ENCODE measurements around the gene CACTIN. TPM values are rescaled to one million over a fixed set of nuclear protein-coding genes. Genes with fewer than 3 reads are reported as not detected.

CACTIN gene
- total RNA-seq, 3 donors from 2014 or later (not counting 1 experiment from before 2014, with no cell fraction given) = 33.6 to 42.2 (median 40.8) TPM

GRCh38 chr19:3603121-3603811 lies 23.3 kb downstream of the CACTIN start:
- Mint-ChIP-seq H3K4me3 (no peak overlapping the region), H3K36me3 (no peaks in the 10 kb centered on the region), H3K9me3 (no peaks in the 10 kb centered on the region), H3K4me1 (peaks cover 6 to 13% of the 10 kb centered on the region in 2 donors), H3K27ac (no peak overlapping the region), H3K27me3 (ENCODE audit: low read depth in 2 of 2) (no peaks in the 10 kb centered on the region)
- Histone ChIP-seq H3K4me3 (ENCODE audit: low read length) (no peak overlapping the region), H3K27me3 (ENCODE audit: control insufficient read depth, insufficient read depth, low read length) (no peaks in the 10 kb centered on the region), H3K36me3 (ENCODE audit: control insufficient read depth, insufficient read depth, low read length) (no peaks in the 10 kb centered on the region), H3K9me3 (ENCODE audit: control insufficient read depth, insufficient read depth, low read length) (no peaks in the 10 kb centered on the region), H3K27ac (ENCODE audit: low read length) (no peak overlapping the region), H3K4me1 (ENCODE audit: control insufficient read depth, insufficient read depth, low read length) (peaks cover 43% of the 10 kb centered on the region)
- ATAC-seq (no peak), DNase-seq (no peak)
- WGBS (ENCODE audit: insufficient coverage) = 94% methylated on average over 23 of the region's 23 CpGs
- intact Hi-C loops (cut with micrococcal nuclease) = no loop called here
- no peak for TF ChIP-seq CTCF (IDR thresholded peaks at IDR 0.05)

GRCh38 chr19:3601021-3601420 lies 25.6 kb downstream of the CACTIN start:
- intact Hi-C loops (cut with micrococcal nuclease) = no loop called here
- no peak for ATAC-seq
- DNase-seq = no peak
- Mint-ChIP-seq H3K4me1 (no peaks in the 10 kb centered on the region), H3K27ac (no peak overlapping the region), H3K4me3 (no peak overlapping the region), H3K36me3 (no peaks in the 10 kb centered on the region), H3K27me3 (ENCODE audit: low read depth in 2 of 2) (no peaks in the 10 kb centered on the region), H3K9me3 (no peaks in the 10 kb centered on the region)
- TF ChIP-seq CTCF (IDR thresholded peaks at IDR 0.05) = no peak
- Histone ChIP-seq H3K9me3 (ENCODE audit: control insufficient read depth, insufficient read depth, low read length) (no peaks in the 10 kb centered on the region), H3K4me1 (ENCODE audit: control insufficient read depth, insufficient read depth, low read length) (peaks cover 22% of the 10 kb centered on the region), H3K27me3 (ENCODE audit: control insufficient read depth, insufficient read depth, low read length) (no peaks in the 10 kb centered on the region), H3K27ac (ENCODE audit: low read length) (no peak overlapping the region), H3K36me3 (ENCODE audit: control insufficient read depth, insufficient read depth, low read length) (no peaks in the 10 kb centered on the region), H3K4me3 (ENCODE audit: low read length) (no peak overlapping the region)
- 93% methylated on average over 11 of the region's 12 CpGs for WGBS (ENCODE audit: insufficient coverage)

DNA sequence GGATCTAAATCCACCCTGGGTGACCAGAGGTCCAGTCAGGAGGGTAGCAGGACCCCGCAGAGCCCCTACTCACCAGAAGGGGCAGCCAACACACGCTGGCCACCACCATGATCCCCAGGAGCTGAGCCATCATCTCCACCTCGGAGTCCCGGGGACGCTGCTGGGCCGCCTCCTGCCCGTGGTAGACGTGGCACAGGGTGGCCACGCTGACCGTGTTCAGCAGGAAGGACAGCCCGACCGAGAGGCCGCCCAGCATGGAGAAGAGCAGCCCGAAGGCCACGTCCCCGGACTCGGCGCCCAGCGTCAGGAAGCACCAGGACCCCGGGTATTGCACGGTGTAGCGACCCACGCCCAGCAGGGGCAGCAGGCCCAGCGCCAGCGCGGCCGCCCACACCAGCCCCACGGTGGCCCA lies 26.8 kb downstream of the CACTIN start:
- DNase-seq (no peak), ATAC-seq (no peak)
- intact Hi-C loops (cut with micrococcal nuclease) = no loop called here
- H3K36me3 Mint-ChIP-seq = no peaks in the 10 kb centered on the region
- H3K4me3 Mint-ChIP-seq = no peak overlapping the region
- Histone ChIP-seq H3K36me3 (ENCODE audit: control insufficient read depth, insufficient read depth, low read length) (no peaks in the 10 kb centered on the region), H3K9me3 (ENCODE audit: control insufficient read depth, insufficient read depth, low read length) (no peaks in the 10 kb centered on the region), H3K4me1 (ENCODE audit: control insufficient read depth, insufficient read depth, low read length) (peaks cover 9% of the 10 kb centered on the region), H3K27ac (ENCODE audit: low read length) (no peak overlapping the region), H3K27me3 (ENCODE audit: control insufficient read depth, insufficient read depth, low read length) (no peaks in the 10 kb centered on the region), H3K4me3 (ENCODE audit: low read length) (no peak overlapping the region)
- H3K27me3 Mint-ChIP-seq (ENCODE audit: low read depth in 2 of 2) = no peaks in the 10 kb centered on the region
- H3K9me3 Mint-ChIP-seq = no peaks in the 10 kb centered on the region
- no peak overlapping the region for H3K27ac Mint-ChIP-seq
- no peaks in the 10 kb centered on the region for H3K4me1 Mint-ChIP-seq
- WGBS (ENCODE audit: insufficient coverage) = 96% methylated on average over 28 of the region's 28 CpGs
- no peak for TF ChIP-seq CTCF (IDR thresholded peaks at IDR 0.05)

- H3K27me3 Mint-ChIP-seq (ENCODE audit: low read depth in 2 of 2) = no peaks in the 10 kb centered on the region
- H3K4me3 ChIP-seq (ENCODE audit: low read length) = no peak overlapping the region
- H3K4me3 Mint-ChIP-seq = no peak overlapping the region
- no peak for TF ChIP-seq CTCF (IDR thresholded peaks at IDR 0.05)
- WGBS (ENCODE audit: insufficient coverage) = 92% methylated on average over 34 of the region's 34 CpGs
- no peak overlapping the region for H3K27ac ChIP-seq (ENCODE audit: low read length)
- no peaks in the 10 kb centered on the region for H3K4me1 Mint-ChIP-seq
- H3K36me3 ChIP-seq (ENCODE audit: control insufficient read depth, insufficient read depth, low read length) = no peaks in the 10 kb centered on the region
- H3K27me3 ChIP-seq (ENCODE audit: control insufficient read depth, insufficient read depth, low read length) = no peaks in the 10 kb centered on the region
- DNase-seq (no peak), ATAC-seq (no peak)
- no peaks in the 10 kb centered on the region for H3K9me3 Mint-ChIP-seq
- intact Hi-C loops (cut with micrococcal nuclease) = no loop called here
- no peak overlapping the region for H3K27ac Mint-ChIP-seq
- no peaks in the 10 kb centered on the region for H3K4me1 ChIP-seq (ENCODE audit: control insufficient read depth, insufficient read depth, low read length)
- H3K9me3 ChIP-seq (ENCODE audit: control insufficient read depth, insufficient read depth, low read length) = no peaks in the 10 kb centered on the region
- H3K36me3 Mint-ChIP-seq = no peaks in the 10 kb centered on the region
Observed at GRCh38 chr19:3595521-3596061, 31.0 kb downstream of the CACTIN start.

Data from natural killer cell (primary cell).